Measurements from ENCODE around the gene ENOX1.

ENOX1 gene

GRCh38 chr13:43764349-43764748 is 22.4 kb downstream of the ENOX1 start:
- H3K4me1 Mint-ChIP-seq = peaks cover 42% of the 10 kb centered on the region
- H3K9me3 Mint-ChIP-seq = no peaks in the 10 kb centered on the region
- H3K27me3 Mint-ChIP-seq (ENCODE audit: low read depth) = peaks cover 4% of the 10 kb centered on the region
- H3K27ac Mint-ChIP-seq = peak overlapping the region in 1 of 3 experiments; percentile 26
- H3K4me3 Mint-ChIP-seq = no peak overlapping the region
- no peak for TF ChIP-seq CTCF (IDR thresholded peaks at IDR 0.05; ENCODE audit: unreplicated experiment in 3 of 3)
- no peaks in the 10 kb centered on the region for H3K36me3 Mint-ChIP-seq (ENCODE audit: low read depth)

DNA sequence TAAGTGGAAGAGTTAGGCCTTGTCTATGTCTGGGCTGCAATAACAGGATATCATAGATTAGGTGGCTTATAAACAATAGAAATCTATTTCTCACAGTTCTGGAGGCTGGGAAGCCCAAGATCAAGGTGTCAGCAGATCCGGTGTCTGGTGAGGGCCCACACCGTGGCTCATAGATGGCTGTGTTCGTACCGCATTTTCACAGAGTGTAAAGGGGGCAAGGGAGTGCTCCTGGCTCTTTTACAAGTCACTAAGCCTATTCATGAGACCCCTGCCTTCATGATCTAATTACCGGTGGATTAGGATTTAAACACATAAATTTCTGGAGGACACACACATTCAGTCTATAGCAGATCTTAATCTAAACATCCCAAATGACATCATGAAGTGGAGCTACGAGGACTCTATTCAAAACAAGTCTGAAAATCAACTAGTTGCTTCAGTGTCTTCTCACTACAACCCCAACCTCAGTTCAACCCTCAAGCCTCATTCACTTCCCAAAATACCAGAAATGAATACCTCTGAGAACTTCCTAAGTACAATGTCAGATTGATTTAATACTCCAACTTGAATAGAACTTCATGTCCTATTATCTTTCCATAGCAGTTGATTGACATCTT is 23.5 kb downstream of the ENOX1 start:
- H3K4me1 Mint-ChIP-seq = peaks cover 42% of the 10 kb centered on the region
- H3K36me3 Mint-ChIP-seq (ENCODE audit: low read depth) = no peaks in the 10 kb centered on the region
- H3K27me3 Mint-ChIP-seq (ENCODE audit: low read depth) = peaks cover 4% of the 10 kb centered on the region
- no peaks in the 10 kb centered on the region for H3K9me3 Mint-ChIP-seq
- no peak overlapping the region for H3K27ac Mint-ChIP-seq
- no peak overlapping the region for H3K4me3 Mint-ChIP-seq
- no peak for TF ChIP-seq CTCF (IDR thresholded peaks at IDR 0.05; ENCODE audit: unreplicated experiment in 3 of 3)

- Mint-ChIP-seq H3K27ac (peak overlapping the region; percentile 60 to 74 (median 60)), H3K27me3 (ENCODE audit: low read depth) (peaks cover 4% of the 10 kb centered on the region), H3K4me1 (peaks cover 34% of the 10 kb centered on the region), H3K4me3 (no peak overlapping the region), H3K36me3 (ENCODE audit: low read depth) (no peaks in the 10 kb centered on the region), H3K9me3 (no peaks in the 10 kb centered on the region)
- no peak for TF ChIP-seq CTCF (IDR thresholded peaks at IDR 0.05; ENCODE audit: unreplicated experiment in 3 of 3)
Measured at GRCh38 chr13:43761616-43762315, 25.0 kb downstream of the ENOX1 start.

- TF ChIP-seq CTCF (IDR thresholded peaks at IDR 0.05; ENCODE audit: unreplicated experiment in 3 of 3) = no peak
Measured at GRCh38 chr13:43760257-43760656, 26.5 kb downstream of the ENOX1 start.

GRCh38 chr13:43758834-43759233 is 27.9 kb downstream of the ENOX1 start:
- TF ChIP-seq CTCF (IDR thresholded peaks at IDR 0.05; ENCODE audit: unreplicated experiment in 3 of 3) = no peak
- Mint-ChIP-seq H3K27ac (no peak overlapping the region), H3K36me3 (ENCODE audit: low read depth) (no peaks in the 10 kb centered on the region), H3K4me1 (peaks cover 17% of the 10 kb centered on the region), H3K4me3 (no peak overlapping the region), H3K9me3 (no peaks in the 10 kb centered on the region), H3K27me3 (ENCODE audit: low read depth) (no peaks in the 10 kb centered on the region)

More at GRCh38 chr13:43760257-43760656, 26.5 kb downstream of the ENOX1 start:
- peaks cover 4% of the 10 kb centered on the region for H3K27me3 Mint-ChIP-seq (ENCODE audit: low read depth)
- H3K9me3 Mint-ChIP-seq = no peaks in the 10 kb centered on the region
- peaks cover 29% of the 10 kb centered on the region for H3K4me1 Mint-ChIP-seq
- no peaks in the 10 kb centered on the region for H3K36me3 Mint-ChIP-seq (ENCODE audit: low read depth)
- no peak overlapping the region for H3K27ac Mint-ChIP-seq
- no peak overlapping the region for H3K4me3 Mint-ChIP-seq

- no peak for TF ChIP-seq CTCF (IDR thresholded peaks at IDR 0.05; ENCODE audit: unreplicated experiment in 3 of 3)
- Mint-ChIP-seq H3K27ac (no peak overlapping the region), H3K4me1 (peaks cover 16% of the 10 kb centered on the region), H3K36me3 (ENCODE audit: low read depth) (no peaks in the 10 kb centered on the region), H3K9me3 (no peaks in the 10 kb centered on the region), H3K27me3 (ENCODE audit: low read depth) (no peaks in the 10 kb centered on the region), H3K4me3 (no peak overlapping the region)
Measured at GRCh38 chr13:43757266-43757665, 29.5 kb downstream of the ENOX1 start.
